Measurements from ENCODE around the gene PAOX.

DNA sequence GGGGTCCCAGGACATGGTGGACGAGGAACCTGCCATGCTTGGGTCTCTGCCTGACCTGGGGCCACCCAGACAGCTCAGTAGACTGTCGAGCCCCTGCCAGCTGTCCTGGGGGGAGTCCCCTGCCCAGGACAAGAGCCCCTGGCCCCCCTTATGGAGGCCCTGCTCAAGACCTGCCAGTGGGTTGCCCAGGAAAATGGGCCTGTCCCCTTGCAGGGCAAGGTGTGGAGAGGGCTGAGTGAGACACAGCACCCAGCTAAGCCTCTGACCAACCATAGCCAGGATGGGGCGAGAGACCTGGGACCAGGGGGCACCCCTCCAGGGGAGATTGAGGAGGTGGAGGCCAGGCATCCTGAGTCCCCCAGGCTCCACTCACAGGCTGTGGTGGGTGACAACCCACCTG is 23.1 kb upstream of the PAOX start:
- TF ChIP-seq, protein P1, sequence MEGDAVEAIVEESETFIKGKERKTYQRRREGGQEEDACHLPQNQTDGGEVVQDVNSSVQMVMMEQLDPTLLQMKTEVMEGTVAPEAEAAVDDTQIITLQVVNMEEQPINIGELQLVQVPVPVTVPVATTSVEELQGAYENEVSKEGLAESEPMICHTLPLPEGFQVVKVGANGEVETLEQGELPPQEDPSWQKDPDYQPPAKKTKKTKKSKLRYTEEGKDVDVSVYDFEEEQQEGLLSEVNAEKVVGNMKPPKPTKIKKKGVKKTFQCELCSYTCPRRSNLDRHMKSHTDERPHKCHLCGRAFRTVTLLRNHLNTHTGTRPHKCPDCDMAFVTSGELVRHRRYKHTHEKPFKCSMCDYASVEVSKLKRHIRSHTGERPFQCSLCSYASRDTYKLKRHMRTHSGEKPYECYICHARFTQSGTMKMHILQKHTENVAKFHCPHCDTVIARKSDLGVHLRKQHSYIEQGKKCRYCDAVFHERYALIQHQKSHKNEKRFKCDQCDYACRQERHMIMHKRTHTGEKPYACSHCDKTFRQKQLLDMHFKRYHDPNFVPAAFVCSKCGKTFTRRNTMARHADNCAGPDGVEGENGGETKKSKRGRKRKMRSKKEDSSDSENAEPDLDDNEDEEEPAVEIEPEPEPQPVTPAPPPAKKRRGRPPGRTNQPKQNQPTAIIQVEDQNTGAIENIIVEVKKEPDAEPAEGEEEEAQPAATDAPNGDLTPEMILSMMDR (IDR thresholded peaks at IDR 0.05), result no peak
- no peak for TF ChIP-seq POLR2A (IDR thresholded peaks at IDR 0.05)
